Posterior cingulate gyrus (tissue), 11 donors: ENCODE data around the gene GLRX5.
"Not testable (repeated sequence)": the region's sequence is repeated elsewhere in the genome, so short reads cannot be mapped to it uniquely, and the experiment has no call there.

Experiments
- DNase-seq, 10 donors: peaks; one replicate each; pipeline versions ENCODE4 v3.0.0 to v3.0.0-alpha.2; 2020 to 2021; ENCODE audit warnings: mixed read lengths in 3 of 10
- intact Hi-C: fragments of 100-400 bp; cut with DNase I; formaldehyde crosslinking; loops from one replicate; pipeline ENCODE4 v1.15.1; 2023

GLRX5 gene

DNA sequence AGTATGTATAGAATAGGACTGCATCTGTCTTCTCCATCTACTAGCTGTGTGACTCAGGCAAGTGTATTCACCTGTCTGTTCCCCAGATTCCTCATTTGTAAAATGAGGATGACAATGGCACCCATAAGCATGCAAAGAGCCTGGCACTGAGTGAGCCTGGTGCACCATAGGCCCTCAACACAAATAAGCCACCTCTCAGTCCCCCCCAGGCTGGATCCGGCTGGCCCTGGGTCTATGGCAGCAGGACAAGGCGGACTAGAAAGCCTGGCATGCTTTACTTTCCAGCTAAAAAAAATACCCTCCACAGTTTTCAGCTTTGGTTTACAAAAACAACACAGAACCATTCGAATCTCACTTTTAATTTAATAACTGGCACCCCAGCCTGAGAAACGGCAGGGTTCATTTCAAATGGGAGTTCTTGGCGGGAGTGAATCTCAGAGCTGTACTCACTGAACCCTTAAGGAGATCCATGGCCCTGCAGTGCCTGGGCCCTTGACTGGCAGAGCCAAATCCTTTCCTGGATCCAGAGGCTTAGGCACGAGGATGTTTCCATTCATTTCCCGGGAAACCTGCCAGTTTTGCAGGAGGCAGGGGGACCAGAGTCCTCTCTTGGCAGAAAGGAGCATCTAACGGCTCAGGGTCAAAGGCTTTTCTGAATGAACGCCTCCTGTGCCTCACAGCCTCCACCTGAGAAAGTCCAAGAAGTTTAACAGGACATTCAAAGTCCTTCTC lies 36.1 kb upstream of the GLRX5 start:
- DNase-seq, result peak in 4 of 10 donors; percentile 56 to 84 (median 72)
- intact Hi-C loops, result no loop called here

DNA sequence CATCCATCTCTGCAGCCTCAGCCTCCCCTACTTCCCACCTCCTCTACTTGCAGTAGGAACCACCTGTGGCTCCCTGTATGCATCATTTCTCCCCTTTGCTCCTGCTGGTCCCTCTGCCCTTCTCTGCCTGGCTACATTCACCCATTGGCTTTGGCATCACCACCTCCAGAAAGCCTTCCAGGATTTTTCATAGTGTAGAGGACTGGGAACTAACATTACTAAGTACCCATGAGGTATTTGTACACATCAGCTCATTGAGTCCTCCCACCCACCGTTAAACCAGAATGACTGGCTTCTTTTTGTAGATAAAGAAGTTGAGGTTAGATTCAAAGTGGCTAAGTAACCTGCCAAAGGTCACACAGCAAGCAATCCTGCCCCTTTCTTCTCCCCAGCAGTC lies 35.5 kb upstream of the GLRX5 start:
- intact Hi-C loops, result no loop called here

DNA sequence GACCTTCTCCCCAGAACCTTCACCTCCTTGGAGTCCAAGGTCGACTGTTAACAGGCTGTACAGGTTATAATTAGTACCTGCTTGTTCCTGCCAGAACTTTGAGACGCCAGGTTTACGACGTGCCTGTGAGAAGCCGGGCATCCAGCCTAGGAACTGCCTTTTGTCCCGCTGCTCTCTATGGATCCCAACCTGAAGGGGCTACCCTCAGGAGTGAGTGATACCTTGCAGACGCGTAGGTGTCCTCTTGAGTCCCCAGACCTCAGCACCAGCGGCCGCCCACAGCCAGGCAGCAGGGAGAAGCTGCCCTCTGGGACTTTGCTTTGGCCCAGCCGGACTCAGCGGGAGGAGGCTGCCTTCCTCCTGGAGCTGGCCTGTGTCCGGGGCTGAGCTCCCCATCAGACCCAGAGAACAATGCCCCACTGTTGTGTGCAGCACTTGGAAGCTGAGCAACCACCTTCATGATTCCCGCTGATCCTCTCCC lies 34.6 kb upstream of the GLRX5 start:
- peak; percentile 62 to 97 (median 76) for DNase-seq
- intact Hi-C loops, result loop anchor here (5.0 kb wide), 1 partner anchor 43 kb away; no protein-coding TSS in a partner anchor

More for the DNA sequence above, 35.5 kb upstream of the GLRX5 start:
- no peak for DNase-seq

DNA sequence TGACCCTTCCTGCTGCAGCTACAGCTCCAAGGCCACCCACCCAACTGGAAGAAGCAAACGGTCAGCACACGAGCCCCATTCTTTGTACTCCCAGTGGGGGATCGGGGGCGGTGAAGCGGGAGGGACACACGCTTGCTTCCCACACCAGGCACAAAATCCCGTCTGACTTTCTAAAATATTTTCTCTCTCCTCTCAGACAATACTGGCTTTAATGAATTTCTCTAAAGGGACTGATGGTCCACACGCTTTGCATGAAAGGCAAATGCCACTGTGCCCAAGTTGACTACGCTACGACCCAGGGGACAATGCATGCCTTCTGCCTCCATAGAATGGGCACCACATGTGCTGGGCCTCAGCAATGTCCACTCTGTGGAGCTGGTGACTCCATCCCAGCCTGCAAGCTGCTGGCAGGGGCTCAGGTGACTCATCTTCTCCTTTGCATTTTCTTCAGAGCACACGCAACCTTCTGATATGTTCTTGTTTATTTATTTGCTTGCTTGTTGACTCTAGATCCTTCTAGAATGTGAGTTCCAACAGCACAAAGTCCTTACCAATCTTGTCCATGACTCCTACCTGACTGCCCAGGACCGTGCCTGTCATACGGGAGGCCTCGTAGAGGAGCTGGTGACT lies 34.0 kb upstream of the GLRX5 start:
- DNase-seq, result peak in 5 of 10 donors; percentile 52 to 90 (median 62)
- intact Hi-C loops, result loop anchor here (5.0 kb wide), 1 partner anchor 44 kb away; no protein-coding TSS in a partner anchor

DNA sequence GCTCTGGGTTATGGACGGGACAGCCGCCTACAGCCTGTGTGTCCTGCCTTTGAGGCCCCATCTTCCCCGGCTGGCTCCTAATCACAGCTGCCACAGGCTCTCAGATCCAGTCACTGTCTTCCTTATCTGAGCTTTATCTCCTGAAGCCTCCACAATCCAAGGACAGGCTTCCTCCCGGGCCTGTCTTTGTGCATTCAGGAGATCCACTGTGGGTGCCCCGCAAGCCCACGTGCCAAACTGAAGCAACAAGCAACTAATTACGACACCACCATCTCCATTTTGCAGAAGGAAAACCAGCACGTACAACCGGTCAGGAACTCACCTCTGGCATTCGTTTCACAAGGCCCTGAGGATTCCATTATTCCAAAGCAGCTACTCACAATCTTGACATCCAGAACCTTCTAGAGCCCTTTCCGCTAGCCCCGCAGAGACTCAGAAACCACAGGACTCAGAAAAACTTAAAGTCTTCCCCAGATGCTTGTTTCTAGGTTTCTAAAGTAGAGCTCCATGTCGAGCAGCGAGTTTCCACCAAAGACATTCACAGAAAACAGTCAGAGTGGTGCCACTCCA lies 32.4 kb upstream of the GLRX5 start:
- intact Hi-C loops, result loop anchor here (5.0 kb wide), 1 partner anchor 45 kb away; no protein-coding TSS in a partner anchor
- no peak for DNase-seq

DNA sequence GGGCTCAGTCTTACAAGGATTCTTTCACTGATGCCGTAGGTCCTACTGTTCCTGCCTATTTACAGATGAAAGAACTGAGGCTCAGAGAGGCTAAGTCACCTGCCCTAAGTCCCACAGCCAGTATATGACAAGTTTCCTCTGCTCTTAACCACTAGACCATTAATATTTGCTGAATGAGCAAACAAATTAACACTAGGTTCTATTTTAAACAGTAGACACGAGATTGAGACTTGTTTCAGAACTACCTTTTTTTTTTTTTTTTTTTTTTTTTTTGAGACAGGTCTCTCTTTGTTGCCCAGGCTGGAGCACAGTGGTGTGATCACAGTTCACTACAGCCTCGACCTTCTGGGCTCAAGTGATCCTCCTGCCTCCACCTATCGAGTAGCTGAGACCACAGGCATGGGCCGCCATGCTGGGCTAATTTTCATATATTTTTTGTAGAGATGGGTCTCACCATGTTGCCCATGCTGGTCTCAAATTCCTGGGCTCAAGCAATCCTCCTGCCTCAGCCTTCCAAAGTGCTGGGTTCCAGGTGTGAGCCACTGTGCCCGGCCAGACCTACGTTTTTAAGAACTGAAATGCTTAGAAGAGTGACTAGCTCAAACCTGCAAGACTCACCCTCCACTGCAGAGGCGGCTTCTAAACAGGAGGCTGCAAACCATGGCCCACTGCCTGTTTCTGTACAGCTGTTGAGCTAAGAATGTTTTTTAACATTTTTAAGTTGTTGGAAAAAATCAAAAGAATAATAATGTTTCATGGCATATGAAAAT lies 31.3 kb upstream of the GLRX5 start:
- intact Hi-C loops, result loop anchor here (5.0 kb wide), 1 partner anchor 46 kb away; no protein-coding TSS in a partner anchor

DNA sequence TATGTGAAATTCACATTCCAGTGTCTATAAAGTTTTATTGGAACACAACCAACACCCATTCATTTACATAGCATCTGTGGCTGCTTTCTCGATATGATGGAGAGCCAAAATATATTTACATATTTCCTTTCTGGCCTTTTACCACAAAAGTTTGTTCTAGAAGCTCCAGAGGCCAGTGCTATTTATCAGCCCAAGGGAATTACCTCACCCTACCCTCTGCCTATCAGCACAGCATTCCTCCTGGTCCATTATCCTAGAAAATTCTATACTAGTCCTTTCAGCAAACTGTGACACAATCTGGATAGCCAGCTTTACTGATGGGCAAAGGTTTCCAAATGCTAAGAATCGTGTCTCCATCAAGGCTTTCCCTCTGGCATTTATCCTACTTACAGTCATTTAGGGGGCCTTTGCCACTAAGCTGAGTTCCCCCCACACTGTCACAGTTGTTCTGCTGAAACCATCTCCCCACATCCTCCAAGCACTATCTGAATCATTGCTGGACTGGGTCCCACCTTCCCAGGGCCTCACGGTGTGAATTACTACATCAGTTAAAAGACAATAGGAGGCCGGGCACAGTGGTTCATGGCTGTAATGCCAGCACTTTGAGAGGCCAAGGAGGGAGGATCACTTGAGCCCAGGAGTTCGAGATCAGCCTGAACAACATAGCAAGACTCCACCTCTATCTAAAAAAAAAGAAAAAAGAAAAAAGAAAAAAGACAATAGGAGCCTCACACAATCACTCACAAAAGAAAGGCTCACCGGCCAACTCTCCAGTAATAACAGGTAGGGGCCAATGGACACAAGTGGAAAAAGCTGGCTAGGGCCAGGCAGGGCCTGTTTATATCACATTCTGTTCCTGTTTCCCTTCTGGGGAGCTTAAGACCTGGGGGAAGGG lies 30.5 kb upstream of the GLRX5 start:
- no peak for DNase-seq
- intact Hi-C loops, result loop anchor here (5.0 kb wide), 1 partner anchor 47 kb away; no protein-coding TSS in a partner anchor

More for the DNA sequence above, 31.3 kb upstream of the GLRX5 start:
- no peak for DNase-seq

DNA sequence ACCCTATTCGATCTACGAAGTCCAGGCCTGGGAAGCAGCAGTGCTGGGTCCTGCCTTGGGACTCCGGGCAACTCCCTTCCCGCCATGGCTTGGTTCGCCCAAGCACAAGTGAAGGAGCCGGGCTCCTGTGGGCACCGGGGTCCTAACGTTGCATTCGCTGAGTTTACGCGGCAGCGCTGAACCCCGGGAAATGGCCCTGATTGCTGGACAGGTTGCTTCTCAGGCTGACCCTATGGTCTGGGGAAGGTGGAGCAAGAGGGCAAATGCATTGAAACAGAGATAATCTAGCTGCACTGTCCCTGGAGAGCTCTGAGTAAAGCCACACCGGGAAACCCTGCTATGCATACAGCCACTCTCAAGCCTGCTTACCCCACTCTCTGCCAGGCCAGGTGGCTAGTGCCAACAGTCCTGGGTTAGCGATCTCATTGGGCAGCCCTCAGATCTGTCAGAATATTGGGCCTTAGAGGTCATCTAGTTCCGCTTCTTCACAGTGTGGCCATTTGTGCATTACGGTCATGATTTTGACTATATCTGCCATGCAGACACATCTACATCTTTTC lies 29.7 kb upstream of the GLRX5 start:
- intact Hi-C loops, result no loop called here
- no peak for DNase-seq

DNA sequence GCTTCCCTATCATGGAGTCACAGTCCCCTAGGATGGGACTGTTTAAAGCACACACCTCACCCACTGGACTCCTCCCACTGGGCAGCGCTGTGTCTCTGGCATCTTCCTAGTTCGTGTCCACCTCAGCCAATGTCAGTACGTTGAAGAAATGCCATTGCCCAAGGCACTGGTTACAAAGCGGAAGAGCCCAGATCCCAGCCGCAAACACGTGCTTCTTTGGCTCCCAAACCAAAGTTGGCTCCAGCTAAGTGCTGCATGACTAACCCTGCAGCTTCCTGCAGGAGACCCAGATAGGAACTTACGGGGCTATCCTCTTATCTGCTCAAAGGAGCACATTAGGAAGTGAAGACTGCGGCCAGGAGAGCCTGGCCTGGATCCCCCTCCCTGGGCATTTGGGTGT lies 27.7 kb upstream of the GLRX5 start:
- DNase-seq, result peak in 3 of 10 donors; percentile 34 to 86 (median 34)
- intact Hi-C loops, result no loop called here

DNA sequence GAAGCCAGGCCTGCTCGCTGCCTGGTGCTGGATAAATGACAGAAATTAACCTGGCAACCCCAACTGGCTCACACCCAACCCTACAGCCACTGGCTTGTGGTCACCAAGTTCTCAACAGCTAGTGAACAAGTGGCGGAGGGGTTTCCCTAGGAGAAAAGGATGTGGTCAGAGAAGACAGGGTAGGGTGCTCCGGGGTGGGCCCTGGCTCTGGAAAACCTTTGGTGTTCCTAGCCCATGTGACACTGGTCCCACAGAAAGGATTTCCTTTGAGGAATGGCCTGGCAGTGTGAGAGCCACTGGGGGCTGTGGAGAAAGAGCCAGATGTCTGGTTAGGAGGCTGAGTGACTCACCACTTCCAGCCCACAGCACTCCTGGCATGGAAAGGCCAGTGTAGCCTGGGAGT lies 27.1 kb upstream of the GLRX5 start:
- DNase-seq, result peak in 2 of 10 donors; percentile 10 to 11
- intact Hi-C loops, result no loop called here

DNA sequence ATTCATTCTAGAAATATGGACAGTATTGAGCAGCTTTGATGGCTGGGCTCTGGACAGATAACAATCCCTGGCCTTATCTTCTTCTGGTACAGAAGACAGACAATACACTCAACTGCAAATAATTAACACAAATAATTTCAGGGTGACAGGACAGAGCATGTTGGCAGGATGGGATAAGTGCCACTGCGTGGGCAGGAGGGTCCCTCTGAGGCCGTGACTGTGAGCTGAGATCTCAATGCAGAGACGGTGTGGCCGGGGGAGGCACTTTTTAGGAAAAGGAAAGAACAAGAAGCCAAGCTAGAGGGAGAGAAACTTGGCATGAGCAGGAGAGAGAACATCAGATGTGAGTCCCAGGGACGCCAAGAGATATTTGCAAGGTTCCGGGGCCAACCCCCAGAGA lies 26.5 kb upstream of the GLRX5 start:
- DNase-seq, result no peak

DNA sequence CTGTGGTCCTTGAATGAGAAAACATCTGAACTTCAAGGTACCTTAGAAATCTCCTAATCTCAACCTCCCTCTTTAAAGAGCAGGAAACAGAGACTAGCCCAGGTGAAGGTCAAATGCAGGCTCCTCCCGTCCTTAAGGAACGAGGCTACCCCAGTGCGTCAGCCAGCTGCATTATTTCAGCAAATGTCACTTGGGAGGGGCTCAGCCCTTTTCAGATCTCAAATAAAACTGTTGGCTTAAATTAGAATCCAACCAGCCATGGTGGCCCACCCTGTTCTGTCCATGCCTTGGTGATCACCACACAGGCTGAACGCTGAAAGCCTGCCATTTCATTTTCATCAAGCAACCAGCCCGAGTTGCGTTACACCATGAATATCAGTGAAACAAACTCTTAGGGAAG lies 25.4 kb upstream of the GLRX5 start:
- intact Hi-C loops, result no loop called here
- no peak for DNase-seq

More for the DNA sequence above, 26.5 kb upstream of the GLRX5 start:
- intact Hi-C loops, result no loop called here

DNA sequence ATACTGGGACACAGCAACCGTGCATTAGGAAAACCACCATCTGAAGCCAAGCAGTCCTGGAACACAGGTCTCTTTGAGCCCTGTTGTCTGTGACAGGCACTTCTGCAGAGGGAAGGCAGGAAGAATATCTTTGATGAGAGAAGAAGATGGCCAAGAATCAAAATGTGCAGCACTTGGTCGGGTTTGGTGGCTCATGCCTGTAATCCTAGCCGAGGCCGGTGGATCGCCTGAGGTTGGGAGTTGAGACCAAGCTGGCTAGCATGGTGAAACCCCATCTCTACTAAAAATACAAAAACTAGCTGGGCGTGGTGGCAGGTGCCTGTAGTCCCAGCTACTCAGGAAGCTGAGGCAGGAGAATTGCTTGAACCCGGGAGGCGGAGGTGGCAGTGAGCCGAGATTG lies 24.5 kb upstream of the GLRX5 start:
- DNase-seq, intact Hi-C loops: not testable (repeated sequence)

DNA sequence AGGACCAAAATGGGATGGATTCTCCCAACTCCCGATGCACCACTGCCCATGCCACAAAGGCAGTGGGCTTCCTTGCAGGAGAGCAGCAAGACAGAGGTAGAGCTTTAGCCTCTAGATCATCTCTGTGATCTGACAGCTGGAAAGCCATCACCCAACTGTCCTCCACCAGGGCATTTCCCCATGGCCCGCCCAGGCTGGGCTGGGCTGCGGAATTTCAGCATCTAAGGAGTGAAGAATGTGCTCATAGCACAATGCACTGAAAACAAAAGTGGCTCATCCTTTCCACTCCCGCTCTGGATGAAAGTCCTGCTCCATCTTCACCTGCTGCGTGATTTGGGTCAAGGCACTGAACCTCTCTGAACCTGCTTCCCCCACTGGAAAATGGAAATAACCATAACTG lies 24.0 kb upstream of the GLRX5 start:
- intact Hi-C loops, result no loop called here
- no peak for DNase-seq

DNA sequence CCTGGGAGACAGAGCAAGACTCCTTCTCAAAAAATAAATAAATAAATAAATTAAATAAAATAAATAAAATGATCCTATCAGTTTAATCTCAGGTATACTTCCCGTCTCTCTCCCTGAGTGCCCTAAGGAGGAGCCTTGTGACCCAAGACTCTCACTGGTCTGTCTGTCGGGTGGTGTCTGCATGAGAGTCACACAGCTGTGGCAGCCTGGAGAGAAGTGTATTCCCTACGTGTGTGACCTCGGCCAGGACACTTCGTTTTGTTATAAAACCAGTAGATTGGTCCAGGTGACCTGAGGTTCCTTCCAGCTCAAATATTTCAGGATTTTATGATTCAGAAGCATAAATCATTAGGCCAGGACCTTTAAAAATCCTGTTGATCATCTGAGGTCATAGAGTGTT lies 23.2 kb upstream of the GLRX5 start:
- intact Hi-C loops, result no loop called here
- no peak for DNase-seq

DNA sequence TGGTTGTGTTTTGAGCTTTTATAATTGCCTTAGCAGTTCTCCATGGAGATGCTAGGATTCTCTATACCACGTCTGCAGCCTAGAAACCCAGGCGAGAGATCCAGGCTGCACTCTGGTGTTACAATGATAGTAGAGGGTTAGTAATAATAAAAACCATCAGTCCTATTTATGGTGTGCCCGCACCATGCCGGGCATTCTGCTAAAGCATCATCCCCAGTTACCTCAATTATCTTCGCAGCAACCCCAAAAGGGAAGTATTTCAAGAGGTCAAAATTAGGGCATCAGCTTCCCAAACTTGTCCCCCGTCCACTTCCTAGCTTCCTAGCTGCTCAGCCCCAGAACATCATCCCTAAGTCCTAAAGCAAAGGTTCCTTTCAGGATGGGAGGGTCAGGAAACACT lies 21.6 kb upstream of the GLRX5 start:
- intact Hi-C loops, result no loop called here
- DNase-seq, result no peak

DNA sequence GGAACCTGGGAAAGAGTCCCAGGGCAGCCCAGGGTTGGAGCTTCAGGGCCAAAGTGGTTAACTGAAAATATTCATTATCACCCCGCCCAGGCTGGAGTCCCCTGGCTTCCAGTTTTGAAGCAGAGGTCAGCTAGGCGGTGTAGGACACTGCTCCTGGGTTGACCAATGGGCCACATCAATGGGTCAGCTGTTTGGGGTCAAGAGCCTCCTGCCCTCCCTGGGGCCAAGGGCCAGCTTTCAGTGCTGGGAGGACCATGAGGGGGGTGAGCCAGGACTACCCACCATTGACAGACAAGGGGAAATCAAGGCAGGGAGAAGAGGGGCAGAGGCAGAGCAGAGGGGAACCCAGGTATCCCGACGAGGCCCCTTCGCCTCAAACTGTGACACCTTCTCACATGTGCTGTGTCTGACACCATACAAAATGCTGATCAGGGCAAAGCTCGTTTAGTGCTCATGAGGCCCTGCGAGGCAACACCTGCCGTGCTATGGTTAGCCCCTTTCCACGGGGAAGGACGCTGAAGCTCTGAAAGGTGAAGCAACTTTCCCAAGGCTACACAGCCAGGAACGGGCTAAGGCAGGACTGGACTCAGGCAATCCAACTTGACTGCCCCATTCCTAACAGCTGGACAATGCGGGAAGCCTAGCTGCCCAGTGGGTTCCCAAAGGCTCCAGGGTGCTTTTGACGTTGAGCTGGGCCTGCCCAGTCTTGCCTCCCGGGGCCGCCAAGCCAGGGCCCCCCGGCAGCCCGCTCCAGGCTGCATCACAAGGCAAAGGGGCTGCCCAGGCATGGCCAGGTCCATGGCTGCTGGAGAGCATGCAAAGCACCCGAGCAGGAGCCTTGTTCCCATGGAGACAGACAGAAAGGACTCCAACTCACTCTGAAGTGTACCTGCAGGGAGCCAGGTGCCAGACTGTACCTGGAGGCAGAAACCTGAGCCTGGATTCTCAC lies 20.4 kb upstream of the GLRX5 start:
- intact Hi-C loops, result no loop called here

DNA sequence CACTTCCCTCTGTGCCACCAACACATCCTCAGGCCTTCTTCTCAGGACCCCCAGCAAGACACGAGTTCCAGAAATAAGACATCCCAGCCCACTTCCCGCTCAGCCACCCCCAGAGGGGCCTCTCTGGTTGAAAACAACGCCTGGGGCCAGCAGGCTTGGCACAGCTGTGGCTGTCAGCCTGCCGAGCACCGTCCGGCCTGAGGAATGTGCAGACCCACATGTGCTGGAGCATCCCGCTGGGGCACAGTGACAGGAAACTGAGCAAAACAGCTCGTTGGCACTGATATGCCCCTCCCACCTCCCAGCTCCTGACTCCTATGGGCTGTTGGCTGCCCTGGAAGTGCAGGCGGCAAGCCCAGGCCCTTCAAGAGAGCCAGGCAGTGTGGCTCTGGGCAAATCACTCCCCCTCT lies 19.8 kb upstream of the GLRX5 start:
- intact Hi-C loops, result no loop called here
- peak in 6 of 10 donors; percentile 46 to 91 (median 62) for DNase-seq

More for the DNA sequence above, 20.4 kb upstream of the GLRX5 start:
- no peak for DNase-seq
